NOMO-1 treated with DMSO at 0.1 percent for 48 hours (cell line): ENCODE results near the gene CDH1.

Source experiments
- DNase-seq: peaks from one replicate; lab custom pipeline; 2025; ENCODE audit not compliant: unreplicated experiment; lab: John Stamatoyannopoulos, UW

Gene CDH1

DNA sequence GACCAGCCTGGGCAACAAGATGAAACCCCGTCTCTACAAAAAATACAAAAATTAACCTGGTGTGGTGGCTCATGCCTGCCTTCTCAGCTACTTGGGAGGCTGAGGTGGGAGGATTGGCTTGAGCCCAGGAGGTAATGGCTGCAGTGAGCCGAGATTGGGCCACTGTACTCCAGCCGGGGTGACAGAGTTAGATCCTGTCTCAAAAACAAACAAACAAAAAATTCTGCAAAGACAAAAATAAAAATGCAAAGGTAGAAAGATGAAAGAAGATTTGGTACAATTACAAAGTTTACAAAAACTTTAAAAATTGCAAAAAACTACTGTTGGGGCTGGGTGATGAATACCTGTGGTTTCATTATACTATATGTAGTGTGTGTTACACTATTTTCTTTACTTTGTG lies 5.5 kb upstream of the CDH1 start:
- DNase-seq = no peak

DNA sequence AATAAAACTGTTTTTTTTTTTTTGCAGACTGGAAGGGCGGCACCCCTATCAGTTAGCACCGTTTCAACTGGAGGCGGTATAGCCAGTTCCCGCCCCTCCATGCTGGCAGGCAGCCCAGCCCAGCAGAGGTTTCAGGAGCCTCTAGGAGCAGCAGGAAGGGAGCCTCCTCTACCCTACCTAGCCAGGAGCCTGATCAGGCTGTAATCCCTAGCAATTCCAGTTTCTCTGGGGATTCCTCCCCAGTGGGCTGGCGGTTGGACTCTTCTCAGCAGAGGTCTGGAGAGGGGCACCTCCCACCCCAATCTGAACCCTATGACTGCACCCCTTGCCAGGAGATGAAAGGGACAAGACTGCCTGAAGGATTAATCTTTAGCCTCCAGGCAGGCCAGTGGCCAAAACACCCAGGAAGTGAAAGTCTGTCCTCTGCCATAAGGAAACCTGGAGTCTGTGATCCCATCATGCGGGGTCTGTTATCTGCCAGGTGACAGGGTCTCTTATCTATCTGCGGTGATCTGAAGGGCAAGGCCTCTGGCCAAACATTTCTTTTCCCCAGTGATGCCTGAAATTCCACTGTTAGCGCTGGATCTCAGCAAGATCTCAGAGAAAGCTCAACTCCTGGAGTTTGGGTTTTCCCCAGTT lies 4.9 kb upstream of the CDH1 start:
- DNase-seq = no peak

DNA sequence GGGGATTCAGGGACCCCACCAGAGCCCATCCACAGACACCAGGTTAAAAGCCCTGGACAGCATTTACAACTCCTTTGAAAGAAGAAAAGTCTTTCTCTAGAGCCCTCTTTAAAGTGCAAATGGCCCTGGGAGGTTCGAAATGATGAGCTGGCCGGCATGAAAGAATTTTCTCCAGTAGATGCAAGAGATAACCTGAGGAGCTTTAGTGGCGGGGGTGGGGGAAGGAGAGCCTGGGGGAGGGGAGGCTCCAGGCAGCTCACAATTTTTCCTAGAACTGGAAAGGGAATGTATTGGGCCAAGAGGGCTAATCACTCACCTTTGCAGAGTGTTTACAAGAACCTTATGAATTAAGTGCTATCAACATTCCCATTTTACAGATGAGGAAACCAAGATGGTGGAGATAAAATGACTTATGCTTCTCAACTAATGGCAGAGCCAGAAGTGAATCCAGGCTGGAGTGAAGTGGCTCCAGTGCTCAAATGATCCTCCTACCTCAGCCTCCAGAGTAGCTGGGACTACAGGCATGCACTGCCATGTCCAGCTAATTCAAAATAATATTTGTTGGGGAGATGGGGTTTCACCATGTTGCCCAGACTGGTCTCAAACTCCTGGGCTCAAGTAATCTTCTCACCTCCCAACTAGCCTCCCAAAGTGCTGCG lies 4.2 kb upstream of the CDH1 start:
- no peak for DNase-seq

DNA sequence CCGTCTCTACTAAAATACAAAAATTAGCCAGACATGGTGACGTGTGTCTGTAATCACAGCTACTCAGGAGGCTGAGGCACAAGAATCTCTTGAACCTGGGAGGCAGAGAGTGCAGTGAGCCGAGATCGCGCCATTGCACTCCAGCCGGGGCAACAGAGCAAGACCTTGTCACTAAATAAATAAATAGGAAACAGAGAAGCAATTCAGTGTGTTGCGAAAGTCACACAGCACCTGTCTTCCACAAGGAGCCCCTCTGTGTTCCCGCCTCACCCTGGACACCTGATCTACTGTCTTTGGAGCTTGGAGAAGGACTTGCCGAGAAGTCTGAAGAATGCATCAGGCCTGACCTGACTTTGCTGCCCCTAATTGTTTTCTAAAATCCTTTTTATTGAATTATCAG lies 3.5 kb upstream of the CDH1 start:
- no peak for DNase-seq

DNA sequence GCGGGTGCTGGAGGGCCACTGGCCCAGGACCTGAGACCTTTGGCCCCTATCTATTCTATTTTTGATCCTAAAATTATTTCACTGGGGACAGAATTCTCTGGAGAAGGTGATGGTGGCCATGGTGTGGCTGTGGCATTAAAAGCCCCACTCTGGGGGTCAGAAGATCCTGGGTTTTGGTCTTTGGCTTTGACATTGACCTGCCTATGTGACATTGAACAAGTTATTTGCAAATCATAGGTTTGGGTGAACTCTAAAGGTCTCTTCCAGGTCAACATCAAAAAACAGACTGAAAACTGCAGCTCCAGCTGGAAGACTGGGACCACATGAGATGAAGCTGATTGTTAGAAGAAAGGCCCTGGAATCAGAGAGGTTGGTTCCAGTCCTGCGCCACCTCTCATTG lies 2.3 kb upstream of the CDH1 start:
- DNase-seq = no peak

DNA sequence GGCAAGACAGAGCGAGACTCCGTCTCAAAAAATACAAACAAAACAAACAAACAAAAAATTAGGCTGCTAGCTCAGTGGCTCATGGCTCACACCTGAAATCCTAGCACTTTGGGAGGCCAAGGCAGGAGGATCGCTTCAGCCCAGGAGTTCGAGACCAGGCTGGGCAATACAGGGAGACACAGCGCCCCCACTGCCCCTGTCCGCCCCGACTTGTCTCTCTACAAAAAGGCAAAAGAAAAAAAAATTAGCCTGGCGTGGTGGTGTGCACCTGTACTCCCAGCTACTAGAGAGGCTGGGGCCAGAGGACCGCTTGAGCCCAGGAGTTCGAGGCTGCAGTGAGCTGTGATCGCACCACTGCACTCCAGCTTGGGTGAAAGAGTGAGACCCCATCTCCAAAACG lies 531 bp upstream of the CDH1 start:
- no peak for DNase-seq

DNA sequence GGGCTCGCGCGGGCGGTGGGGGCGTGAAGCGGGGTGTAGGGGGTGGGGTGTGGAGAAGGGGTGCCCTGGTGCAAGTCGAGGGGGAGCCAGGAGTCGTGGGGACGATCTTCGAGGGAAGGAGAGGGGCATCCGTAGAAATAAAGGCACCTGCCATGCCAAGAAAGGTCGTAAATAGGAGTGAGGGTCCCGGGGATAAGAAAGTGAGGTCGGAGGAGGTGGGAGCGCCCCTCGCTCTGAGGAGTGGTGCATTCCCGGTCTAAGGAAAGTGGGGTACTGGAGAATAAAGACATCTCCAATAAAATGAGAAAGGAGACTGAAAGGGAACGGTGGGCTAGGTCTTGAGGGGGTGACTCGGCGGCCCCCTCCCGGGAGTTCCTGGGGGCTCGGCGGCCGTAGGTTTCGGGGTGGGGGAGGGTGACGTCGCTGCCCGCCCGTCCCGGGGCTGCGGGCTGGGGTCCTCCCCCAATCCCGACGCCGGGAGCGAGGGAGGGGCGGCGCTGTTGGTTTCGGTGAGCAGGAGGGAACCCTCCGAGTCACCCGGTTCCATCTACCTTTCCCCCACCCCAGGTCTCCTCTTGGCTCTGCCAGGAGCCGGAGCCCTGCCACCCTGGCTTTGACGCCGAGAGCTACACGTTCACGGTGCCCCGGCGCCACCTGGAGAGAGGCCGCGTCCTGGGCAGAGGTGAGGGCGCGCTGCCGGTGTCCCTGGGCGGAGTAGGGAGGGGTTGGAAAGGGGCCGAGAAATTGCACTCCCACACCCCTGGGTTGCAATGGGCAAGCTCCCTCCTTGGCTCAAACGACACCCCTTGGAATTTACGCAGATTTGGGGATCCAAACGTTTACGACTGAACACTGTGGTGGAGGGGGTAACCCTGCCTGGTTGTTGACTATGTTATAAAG lies 888 bp downstream of the CDH1 start:
- DNase-seq = no peak

DNA sequence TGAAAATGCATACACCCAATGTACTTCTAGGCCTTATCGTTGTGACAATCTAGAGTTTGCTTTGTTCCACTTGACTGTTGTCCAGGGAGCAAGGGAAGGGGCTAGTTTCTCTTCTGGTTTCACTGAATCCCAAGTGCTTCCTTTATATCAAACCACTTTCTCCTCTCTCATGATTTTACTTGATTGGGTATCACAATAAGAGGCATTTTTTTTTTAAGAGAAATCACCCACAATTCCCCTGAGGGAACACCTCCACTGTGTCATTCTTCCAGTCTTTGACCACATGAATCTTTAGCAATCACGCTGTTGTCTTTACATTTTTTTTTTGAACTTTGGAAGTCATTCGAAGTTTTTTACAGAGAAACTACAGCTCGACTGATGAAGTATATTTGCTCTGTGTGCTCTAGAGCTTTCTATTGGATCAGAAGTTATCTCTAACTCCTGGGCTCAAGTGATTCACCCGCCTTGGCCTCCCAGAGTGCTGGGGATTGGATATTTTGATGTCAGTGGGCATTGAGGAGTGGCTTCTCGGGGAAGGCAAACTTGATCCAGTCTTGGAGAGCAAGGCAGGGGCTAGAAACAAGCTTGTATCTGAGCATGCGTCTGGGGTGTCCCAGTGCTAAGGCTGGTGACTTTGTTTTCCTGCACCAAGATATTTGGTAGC lies 3.0 kb downstream of the CDH1 start:
- DNase-seq = peak; percentile 50

DNA sequence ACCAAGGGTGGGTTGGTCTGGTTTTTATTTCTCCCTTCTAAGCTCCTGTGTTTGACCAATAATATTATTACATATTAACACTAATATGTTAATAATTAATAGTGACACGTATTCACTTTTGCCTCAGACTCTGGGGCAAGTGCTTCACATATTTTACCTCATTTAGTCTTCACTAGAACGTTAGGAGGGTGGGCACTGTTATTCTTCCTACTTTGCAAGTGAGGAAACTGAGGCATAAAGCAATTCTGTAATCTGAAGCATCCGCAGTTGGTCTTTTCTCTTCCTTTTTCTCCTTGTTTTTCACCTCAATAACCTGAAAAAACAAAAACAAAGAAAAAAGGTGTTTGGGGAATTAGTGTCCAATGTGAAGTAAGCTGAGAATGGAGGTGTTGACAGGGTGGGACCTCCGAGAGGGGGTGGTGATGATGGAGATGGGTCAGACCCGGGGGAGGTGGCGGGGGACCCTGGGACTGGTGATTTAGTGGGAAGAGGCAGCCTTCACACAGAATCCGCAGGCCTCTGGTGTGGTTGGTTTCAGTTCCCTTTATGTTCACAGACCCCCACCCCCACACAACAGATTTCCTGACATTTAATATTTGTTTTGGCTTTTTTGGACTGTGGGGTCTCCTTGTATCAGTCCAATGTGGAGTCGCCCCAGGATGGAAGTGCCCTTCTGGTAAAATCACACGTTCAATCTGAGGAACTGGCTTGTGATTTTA lies 3.7 kb downstream of the CDH1 start:
- peak; percentile 61 for DNase-seq

DNA sequence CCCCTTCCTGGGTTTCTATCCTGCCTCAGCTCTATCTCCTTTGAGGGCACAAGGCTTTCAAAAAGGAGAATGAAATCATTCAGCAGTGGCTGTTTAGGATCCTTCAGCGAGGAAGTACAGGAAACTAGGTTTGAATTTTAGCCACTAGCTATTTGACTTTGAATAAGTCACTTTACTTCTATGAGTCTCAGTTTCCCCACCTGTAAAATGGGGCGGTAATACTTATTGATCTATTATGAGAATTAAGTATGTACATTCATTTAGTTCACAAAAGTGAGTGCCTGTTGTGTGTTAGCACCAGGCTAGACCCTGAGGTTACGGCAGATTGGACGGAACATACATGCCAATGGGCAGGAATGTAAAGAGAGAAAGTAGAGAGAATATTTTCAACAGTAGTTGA lies 6.6 kb downstream of the CDH1 start:
- DNase-seq = no peak

DNA sequence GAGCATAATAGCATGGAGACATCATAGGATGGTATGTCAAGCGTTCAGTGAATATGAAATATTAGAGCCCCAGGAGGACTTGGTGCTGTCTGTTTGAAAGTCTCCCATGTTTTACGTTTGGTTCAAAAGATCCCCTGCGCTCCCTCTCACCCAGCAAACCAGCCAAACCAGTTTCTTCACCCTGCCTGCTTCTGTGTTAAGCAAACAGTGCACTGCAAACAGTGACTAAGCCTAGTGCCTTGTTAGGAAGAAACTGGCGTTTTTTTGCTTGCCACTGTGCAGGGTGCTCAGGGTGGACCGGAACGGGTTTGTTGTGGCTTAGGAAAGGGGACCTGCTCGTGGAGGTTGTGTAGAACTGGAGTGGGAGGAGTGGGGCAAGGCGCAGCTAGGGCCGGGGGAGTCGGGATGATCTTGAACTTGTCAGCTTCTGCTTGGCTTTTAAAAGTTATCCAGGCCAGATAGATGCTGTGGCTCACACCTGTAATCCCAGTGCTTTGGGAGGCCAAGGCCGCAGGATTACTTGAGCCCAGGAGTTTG lies 7.7 kb downstream of the CDH1 start:
- no peak for DNase-seq

DNA sequence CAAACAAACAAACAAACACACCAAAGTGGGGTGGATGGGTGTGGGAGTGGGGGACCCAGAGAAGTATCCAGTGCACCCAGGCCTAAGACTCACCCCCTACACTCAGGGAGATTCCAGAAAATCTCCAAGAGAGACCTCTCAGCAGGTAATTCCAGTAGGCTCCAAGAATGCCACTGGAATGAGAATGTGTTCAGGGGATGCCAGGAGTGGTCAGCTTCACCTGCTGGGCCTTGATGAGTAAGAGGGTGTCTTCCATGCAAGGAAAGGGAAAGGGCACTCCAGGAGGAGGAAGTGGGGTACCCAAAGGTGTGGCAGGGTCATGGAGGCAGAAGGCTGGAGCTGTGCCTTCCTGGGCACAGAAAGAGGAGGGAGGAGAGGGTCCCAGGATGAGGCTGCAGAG lies 9.9 kb downstream of the CDH1 start:
- no peak for DNase-seq

DNA sequence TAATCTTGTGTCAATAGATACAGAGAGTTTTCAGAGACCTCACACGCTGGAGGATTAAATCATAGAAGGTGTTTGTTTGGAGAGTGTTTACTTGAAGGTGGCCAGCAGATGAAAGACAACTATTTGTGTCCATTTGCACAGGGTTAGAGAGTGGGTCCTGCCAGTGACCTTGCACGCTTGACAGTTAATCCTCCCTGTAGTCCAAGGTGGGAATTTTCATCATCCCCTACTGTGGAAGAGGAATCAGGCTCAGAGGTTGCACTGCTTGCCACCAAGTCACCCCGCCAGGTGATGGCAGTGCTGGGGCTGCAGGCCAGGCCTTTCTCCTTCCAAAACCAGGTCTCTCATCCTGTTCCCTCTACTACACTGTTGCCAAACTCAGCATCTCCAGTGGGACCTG lies 12.3 kb downstream of the CDH1 start:
- DNase-seq = no peak

DNA sequence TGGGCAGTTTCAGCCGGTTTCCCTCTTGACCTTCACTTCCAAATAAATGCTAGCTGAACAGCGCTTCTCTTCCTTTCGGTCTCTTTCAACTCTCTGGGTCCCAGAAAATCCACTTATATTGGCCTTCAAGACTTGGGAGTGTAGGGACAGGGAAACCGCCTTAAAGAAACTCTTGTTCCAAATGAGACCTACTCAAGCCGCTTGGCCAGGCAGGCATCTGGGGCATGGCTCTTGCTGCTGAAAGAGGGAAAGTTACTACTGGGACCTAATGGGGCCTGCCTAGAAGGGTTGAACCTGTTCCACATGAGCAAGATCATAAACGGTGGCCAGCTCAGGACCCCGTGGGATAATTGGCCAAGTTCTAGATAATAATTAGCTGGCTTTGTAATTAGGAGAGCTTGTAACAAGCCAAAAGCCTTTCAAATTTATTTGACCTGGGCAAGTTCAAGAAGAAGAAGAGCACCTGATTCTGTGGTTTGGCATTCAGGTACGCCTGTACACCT lies 13.2 kb downstream of the CDH1 start:
- DNase-seq = no peak

DNA sequence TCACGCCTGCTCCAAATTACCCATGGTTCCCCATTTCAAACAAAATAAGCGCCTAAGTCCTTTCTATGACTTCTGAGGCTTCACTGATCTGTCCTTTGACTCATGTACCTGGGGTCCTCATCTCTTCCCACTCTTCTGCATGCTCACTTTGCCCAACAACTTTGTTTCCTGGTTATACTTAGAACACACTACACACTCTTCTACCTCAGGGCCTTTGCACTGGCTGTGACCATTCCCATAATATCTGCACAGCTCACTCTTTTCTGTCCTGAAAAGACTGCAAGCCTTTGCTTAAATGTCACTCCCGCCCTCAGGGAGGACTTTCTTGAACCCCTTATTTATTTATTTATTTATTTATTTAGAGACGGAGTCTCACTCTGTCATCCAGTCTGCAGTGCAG lies 14.1 kb downstream of the CDH1 start:
- no peak for DNase-seq

DNA sequence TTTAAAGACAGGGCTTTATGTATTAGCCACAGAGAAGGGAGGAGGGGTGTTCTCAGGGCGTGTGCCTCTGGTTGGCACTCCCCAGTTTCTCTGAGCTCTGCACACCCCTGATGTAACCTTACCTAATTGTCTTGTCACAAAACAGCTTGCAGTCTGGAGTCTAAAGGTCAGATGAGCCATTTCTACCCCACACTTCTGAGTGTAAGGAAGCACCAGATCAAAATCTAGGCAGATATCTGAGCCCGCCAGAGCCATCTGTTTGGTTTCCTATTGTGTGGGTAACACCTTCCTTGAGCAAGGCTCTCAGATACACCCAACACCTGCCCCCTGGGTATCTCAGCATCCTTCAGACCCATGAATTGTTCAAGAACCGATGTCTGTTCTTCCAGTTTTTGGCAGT lies 15.5 kb downstream of the CDH1 start:
- no peak for DNase-seq

DNA sequence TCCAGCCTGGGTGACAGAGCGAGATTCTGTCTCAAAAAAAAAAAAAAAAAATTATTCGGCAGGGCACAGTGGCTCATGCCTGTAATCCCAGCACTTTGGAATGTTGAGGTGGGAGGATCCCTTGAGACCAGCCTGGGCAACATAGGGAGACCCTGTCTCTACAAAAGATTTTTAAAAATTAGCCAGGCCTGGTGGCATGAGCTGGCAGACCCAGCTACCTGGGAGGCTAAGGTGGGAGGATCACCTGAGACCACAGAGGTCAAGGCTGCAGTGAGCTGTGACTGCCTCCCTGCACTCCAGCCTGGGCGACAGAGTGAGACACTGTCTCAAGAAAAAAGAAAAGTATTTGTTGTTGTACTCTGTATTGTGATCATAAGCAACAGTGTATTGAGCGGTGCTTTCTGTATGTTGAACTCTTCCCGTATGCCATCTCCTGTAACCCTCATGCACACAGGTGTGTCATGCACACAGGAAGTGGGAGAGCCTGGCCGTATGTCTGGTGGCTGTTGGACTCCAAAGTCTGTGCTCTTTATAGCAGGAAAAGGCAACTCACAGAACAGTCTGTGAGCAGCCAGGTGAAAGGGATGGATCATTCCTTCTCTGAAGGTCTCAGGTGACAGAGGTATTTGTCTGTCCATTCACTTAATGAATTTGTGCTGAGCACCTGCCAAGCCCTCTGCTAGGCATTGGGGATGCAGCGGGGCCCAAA lies 17.1 kb downstream of the CDH1 start:
- no peak for DNase-seq

DNA sequence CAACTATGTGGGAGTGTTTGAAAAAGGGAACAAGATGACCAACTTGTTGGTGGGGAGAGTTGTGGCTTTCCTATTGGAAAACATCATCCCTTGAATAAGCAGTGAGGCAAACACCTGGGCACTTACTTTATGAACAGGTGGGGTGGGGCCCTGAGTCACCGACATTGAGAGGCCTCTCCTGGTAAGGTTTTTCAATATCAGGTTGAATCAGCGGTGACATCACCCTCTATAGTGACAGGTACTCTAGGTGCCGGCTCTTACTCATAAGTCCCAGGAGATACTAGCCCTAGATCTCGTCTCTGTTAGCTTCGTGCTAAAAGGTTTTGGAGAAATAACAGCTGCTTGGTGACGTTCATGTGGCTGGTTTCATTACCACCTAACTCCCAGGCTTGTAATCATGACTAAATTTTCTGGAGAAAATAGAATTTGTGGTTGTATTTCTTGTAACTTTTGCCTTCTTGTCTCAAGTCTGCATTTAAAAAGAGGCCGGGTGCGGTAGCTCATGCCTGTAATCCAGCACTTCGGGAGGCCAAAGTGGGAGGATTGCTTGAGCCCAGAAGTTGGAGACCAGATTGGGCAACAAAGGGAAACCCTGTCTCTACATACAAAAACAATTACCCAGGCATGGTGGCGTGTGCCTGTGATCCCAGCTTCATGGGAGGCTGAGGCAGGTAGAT lies 19.3 kb downstream of the CDH1 start:
- no peak for DNase-seq

DNA sequence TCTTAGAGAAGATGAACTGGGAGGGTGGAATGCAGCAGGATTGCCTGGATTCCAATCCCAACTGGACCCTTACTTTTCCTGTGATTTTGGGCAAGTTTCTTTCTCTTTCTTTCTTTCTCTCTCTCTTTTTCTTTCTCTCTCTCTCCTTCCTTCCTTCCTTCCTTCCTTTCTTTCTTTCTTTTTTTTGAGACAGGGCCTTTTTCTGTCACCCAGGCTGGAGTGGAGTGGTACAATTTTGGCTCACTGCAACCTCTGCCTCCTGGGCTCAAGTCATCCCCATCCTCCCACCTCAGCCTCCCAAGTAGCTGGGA lies 20.5 kb downstream of the CDH1 start:
- DNase-seq = no peak

DNA sequence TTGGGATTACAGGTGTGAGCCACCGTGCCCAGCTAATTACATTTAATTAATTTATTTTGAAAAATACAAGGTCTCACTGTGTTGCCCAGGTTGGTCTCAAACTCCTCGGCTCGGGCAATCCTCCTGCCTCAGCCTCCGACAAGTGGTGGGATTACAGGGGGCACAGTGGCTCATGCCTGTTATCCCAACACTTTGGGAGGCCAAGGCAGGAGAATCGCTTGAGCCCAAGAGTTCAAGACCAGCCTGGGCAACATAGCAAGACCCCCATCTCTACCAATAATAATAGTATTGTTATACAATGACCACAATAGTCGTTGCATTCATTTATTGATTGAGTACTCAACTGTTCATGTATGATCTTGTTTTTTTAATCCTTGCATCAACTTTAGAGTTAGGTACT lies 22.0 kb downstream of the CDH1 start:
- DNase-seq = no peak
